ENCODE data around the gene RABIF. TPM values are rescaled to one million over a fixed set of nuclear protein-coding genes. Genes with fewer than 3 reads are reported as not detected.
A peak's percentile ranks its signal among the peaks of the same experiment; 100 is the strongest.
"Not testable (repeated sequence)": the region's sequence is repeated elsewhere in the genome, so short reads cannot be mapped to it uniquely, and the experiment has no call there.

The RABIF gene
- polyA plus RNA-seq (ENCODE audit: insufficient read length in 3 of 3): 10 to 100 TPM; 11.3 to 12.3 (median 11.4) TPM

GRCh38 chr1:202888531-202889360 is at the start of gene RABIF:
Gene RABIF, minus strand, starts transcription at chr1:202889149. Its CDS starts 51 bp downstream, at chr1:202889098.
- peak; percentile 79 to 87 (median 80) for DNase-seq (ENCODE audit: low read depth in 3 of 3, low spot score in 2 of 3)

- DNase-seq (ENCODE audit: low read depth in 3 of 3, low spot score in 2 of 3): no peak
Measured at GRCh38 chr1:202938287-202938925, 49.5 kb upstream of the RABIF start.

- DNase-seq (ENCODE audit: low read depth in 3 of 3, low spot score in 2 of 3): not testable (repeated sequence)
Measured at GRCh38 chr1:202936409-202936808, 47.5 kb upstream of the RABIF start.

GRCh38 chr1:202935844-202936243 is 46.9 kb upstream of the RABIF start:
- DNase-seq (ENCODE audit: low read depth in 3 of 3, low spot score in 2 of 3): no peak

- no peak for DNase-seq (ENCODE audit: low read depth in 3 of 3, low spot score in 2 of 3)
Measured at GRCh38 chr1:202934755-202935154, 45.8 kb upstream of the RABIF start.

GRCh38 chr1:202932476-202932875 is 43.5 kb upstream of the RABIF start:
- no peak for DNase-seq (ENCODE audit: low read depth in 3 of 3, low spot score in 2 of 3)

- peak; percentile 89 to 94 (median 92) for DNase-seq (ENCODE audit: low read depth in 3 of 3, low spot score in 2 of 3)
Measured at GRCh38 chr1:202926581-202927491, 37.9 kb upstream of the RABIF start, which contains the start of gene KLHL12. Gene KLHL12, minus strand, starts transcription at chr1:202927234. Its CDS starts 2,072 bp downstream, at chr1:202925162.

GRCh38 chr1:202923533-202923932 is 34.6 kb upstream of the RABIF start:
- DNase-seq (ENCODE audit: low read depth in 3 of 3, low spot score in 2 of 3): no peak

GRCh38 chr1:202919615-202920014 is 30.7 kb upstream of the RABIF start:
- no peak for DNase-seq (ENCODE audit: low read depth in 3 of 3, low spot score in 2 of 3)

- no peak for DNase-seq (ENCODE audit: low read depth in 3 of 3, low spot score in 2 of 3)
Measured at GRCh38 chr1:202915146-202915545, 26.2 kb upstream of the RABIF start.

GRCh38 chr1:202912476-202912875 is 23.5 kb upstream of the RABIF start:
- DNase-seq (ENCODE audit: low read depth in 3 of 3, low spot score in 2 of 3): not testable (repeated sequence)

GRCh38 chr1:202909494-202909893 is 20.5 kb upstream of the RABIF start:
- DNase-seq (ENCODE audit: low read depth in 3 of 3, low spot score in 2 of 3): no peak

- DNase-seq (ENCODE audit: low read depth in 3 of 3, low spot score in 2 of 3): no peak
Measured at GRCh38 chr1:202908998-202909397, 20.0 kb upstream of the RABIF start.

GRCh38 chr1:202905331-202905730 is 16.4 kb upstream of the RABIF start:
- no peak for DNase-seq (ENCODE audit: low read depth in 3 of 3, low spot score in 2 of 3)

- DNase-seq (ENCODE audit: low read depth in 3 of 3, low spot score in 2 of 3): not testable (repeated sequence)
Measured at GRCh38 chr1:202903808-202904207, 14.9 kb upstream of the RABIF start.

GRCh38 chr1:202901555-202901954 is 12.6 kb upstream of the RABIF start:
- DNase-seq (ENCODE audit: low read depth in 3 of 3, low spot score in 2 of 3): no peak

- DNase-seq (ENCODE audit: low read depth in 3 of 3, low spot score in 2 of 3): no peak
Measured at GRCh38 chr1:202892501-202892900, 3.6 kb upstream of the RABIF start.

- no peak for DNase-seq (ENCODE audit: low read depth in 3 of 3, low spot score in 2 of 3)
Measured at GRCh38 chr1:202890392-202890791, 1.4 kb upstream of the RABIF start.

- DNase-seq (ENCODE audit: low read depth in 3 of 3, low spot score in 2 of 3): peak in 1 of 3 donors; percentile 6
Measured at GRCh38 chr1:202888221-202888530, 773 bp downstream of the RABIF start.

GRCh38 chr1:202880961-202881460 is 7.9 kb downstream of the RABIF start:
- no peak for DNase-seq (ENCODE audit: low read depth in 3 of 3, low spot score in 2 of 3)

GRCh38 chr1:202880062-202880461 is 8.9 kb downstream of the RABIF start:
- no peak for DNase-seq (ENCODE audit: low read depth in 3 of 3, low spot score in 2 of 3)
